ENCODE results near the gene CNTN5.
"Not testable (repeated sequence)": the region's sequence is repeated elsewhere in the genome, so short reads cannot be mapped to it uniquely, and the experiment has no call there.

The CNTN5 gene

DNA sequence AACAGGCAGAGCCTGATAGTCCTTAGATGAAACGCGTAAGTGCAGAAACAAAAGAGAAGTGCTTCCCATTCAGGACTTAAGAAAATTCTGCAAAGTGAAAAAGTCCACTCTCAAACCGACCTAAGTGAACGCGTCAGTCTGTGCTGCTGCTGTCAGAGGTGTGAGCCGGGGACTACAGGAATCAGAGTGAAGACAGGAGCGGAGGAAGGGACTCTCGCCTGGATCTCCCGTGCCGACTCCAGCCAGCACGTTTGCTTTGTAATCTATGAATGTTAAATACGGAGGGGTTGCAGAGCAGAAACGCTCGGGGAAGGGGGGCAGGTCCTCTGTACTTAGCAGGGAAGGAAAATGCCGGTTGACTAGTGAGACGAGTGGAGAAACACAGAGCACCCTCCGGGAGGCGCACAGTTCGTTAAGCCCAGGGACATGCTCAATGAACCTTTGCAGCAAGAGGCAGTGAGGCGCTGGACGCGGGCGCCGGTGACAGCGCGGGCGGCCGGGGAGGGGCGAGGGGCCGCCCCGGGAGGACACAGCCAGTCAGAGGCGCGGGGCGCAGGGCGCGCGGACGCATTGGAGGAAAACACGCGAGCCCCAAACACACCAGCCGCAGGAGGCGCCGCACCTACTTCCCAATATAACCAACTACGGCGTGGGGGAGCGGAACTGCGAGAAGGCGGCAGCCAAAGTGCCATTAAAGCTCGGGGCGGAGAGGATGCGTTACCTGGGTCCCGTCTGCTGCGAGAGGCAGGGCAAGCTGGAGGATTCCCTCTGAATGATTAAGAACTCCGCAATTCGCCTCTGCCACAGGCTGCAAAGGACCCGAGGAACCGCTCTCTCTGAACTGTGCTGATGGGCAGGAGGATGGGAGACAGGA lies at the start of gene CNTN5:
Gene CNTN5, plus strand, starts transcription at position 598 of the 874 bp plus-strand sequence.
- DNase-seq (ENCODE audit: low read depth): no peak

DNA sequence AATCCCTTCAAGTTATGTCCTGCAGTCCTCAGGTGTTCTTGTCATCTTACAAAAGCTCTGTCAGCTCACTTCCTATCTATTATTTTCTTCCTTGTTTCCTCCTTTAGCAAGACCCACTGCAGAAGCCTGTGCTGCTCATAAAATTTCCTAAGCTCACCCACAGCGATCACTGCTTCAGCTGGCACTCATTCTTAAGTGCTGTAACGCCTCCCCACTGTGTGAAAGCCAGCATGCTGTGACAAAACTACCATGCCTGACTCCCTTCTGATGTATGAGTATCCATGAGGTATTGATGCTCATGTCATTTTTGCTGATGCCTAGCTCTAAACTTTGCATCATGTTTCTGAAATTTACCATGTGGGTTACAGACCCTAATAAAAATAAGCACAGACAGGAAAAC lies 41.5 kb upstream of the CNTN5 start:
- no peak for DNase-seq (ENCODE audit: low read depth)

DNA sequence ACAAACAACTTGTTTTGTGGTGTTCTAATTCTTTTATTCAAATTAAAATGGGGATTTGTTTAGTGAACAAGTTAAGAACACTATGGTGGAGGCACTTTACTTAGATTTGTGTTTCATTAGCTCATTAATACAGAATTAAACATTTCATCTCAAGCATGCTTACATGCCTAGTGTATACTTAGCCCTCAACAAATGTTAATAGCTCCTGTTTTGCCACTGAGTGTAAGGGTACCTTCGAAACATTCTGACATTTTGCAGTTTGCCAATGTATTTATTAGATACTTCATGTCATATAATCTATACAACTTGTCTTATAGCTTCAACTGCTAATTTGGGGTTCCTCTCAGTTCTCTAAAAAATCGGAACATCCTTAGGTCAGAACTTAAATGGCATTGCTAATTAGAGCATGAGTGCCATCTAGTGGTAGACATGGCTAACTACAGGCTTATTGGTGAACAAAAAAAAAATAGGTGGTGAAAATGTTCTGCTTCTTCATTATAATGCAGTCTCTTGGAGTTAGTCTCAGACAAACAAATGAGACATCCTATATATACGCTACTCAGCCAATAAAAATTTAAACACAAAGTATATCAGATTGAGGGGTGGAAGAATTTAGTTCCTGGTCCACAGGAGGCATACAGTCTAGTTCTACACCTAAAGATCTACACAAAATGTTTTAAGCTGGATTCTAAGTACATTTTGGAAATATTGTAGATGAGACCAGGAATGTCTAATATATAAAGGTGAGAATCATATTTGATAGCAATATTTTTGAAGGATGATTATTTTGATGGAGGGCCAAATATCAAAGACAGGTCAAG lies 4.9 kb upstream of the CNTN5 start:
- no peak for DNase-seq (ENCODE audit: low read depth)

DNA sequence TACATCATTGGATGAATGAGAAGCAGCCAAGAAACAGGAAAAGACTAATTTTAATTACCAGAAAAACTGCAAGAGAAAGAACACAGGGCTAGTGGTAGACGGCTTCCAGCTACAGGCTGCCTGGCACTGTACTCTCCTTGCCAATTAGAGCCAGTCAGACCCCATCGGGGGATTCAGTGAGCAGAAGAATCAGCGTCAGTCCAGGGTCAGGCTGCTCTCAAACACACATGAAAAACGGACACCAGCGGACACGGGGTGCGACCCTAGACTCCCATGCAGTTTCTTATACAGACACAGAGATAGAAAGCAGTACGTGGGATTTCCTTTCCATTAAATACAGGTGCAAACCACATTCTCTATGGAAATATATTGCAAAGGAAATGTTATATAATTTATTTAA lies 1.1 kb upstream of the CNTN5 start:
- no peak for DNase-seq (ENCODE audit: low read depth)

DNA sequence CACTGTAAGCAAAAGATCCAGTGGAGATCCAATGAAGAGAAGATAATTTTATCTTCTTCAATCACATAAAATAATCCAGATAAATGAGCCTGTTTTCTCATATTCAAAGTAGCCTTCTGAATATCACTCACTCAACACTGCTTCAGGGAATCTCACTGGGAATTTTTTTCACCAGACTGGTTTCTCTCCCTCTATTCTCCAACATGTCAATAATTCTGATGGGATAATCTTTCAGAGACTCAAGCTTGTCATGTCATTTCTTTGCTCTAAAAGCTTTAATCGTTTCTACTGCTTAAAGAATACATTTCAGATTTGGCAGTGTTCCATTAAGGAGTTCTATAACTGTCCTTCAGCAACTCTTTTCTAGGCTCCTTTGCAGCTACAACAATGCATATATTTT lies 16.3 kb downstream of the CNTN5 start:
- DNase-seq (ENCODE audit: low read depth): no peak

DNA sequence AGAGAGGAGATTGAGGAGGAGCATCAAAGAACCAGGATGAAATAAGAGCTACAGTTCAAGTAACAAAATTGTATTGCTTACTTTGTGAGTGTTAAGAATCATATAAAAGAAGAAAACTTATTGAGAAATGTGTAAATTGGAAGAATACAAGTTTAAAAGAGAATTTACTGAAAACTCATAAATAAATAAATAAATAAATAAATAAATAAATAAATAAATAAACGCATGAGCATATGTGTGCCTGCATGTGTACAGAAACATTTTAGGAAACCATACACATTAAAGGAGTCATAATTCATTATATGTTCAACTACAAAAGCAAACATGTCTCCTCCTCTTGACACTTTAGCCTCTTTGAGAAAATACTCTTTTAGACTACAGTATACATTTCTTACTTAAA lies 42.6 kb downstream of the CNTN5 start:
- no peak for DNase-seq (ENCODE audit: low read depth)

DNA sequence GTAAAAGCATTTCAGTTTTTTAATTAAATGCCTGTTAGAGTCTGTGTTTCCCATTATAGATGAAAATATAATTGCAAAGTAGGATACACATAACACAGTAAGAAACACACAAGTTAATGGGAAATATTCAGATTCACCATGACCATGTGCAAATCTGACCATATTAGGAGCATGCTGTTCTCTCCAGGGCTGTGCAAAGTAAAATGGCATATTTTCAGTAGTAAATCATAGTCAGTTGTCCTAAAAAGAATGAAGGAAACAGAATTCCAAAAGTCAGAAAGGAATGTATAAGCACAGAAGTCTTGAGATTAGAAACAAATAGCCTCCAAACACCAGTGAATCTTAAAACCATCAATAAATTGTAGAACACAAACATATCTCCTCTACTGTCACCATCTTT lies 44.4 kb downstream of the CNTN5 start:
- no peak for DNase-seq (ENCODE audit: low read depth)

DNA sequence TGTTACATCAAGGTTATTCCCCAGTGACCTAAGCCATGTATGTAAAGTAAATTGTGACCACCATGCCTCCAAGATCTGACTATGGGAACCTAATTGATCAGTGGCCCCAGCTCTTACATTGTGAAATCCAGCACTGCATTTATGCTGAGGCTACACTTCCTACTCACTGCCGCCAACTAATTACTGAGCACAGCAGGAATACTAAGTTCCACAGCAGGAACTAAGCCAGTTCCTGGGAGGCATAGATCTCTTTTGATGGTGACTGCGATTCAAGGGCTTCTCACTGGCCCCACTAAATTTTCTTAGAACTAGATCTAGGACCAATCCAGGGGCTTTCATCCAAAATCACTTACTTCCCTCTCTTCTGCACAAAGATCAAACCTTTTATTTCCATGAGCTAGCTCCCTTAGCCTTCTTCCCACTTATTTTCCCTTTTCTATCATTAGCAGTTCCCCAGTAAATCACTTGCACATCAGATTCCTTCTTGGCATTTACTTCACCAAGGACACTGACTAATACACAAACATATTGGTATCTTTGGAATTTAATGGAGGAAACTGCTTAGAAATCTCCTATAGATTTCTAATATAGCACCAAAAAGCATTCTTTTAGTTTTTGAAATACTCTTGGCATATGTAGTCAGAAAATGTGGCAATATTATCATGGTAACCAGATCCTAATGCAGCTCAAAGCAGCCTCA lies 46.0 kb downstream of the CNTN5 start:
- DNase-seq (ENCODE audit: low read depth): no peak

DNA sequence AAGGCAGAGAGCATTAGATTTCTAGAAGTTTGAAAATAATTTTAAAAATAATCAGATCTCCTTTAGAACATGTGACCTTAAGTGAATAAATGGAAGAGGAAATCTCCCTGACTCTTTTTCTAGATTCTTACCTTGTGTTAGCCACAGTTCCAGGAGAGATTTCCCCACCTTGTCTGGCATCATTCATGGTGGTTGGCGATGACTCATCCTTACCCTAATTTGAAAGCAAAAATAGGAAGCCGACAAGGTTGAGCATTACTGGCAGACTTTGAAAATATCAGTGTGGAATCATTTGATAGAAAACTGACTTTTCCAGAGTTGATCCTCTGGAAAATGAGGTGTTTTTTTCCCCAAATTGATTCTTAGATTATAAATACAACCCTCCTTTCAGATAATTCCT lies 48.1 kb downstream of the CNTN5 start:
- no peak for DNase-seq (ENCODE audit: low read depth)

DNA sequence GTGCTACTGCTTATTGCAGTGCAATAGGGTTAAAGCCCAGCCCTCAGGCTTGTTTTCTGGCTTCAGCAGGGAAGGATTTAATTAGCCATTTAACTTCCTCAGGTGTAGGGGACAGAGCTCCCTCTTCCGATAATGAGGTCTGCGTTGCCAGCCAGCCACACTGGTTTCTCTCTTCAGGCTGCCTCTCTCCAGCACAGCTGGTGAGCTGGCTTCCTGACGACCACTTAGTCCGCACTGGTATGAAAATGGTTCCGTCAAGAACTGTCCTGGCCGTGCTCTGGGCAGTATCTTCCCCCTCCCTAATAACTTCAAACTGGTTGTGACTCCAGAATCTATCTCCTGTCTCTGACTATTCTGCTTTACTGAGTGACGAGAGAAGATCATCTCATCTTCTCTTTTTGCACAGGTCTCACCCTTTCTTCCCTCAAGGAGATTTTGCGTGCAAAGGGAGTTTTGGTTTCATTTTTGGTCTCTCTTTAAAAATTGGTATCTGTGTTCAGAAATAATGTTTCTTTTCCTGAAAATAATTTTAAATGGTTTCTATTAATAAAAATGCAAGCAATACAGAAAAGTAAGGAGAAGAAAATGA lies 49.2 kb downstream of the CNTN5 start:
- DNase-seq (ENCODE audit: low read depth): no peak

DNA sequence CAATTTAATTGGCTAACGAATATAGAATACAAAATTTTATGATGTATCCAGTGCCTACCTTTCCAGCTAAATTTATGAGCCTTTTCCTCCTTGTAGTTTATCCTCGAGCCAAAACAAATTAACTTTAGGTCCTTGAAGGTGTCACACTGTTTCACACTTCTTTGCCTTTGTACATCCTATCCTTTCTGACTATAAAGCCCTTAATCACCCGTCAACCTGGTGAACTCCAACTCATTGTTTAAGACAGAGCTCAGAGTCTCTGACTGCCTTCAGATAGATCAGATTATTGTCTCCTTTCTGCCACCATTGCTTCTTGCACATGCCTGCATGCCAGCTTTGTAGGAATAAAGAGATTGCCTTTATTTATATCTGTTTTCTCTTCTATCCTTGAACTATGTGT lies 58.8 kb downstream of the CNTN5 start:
- DNase-seq (ENCODE audit: low read depth): no peak

DNA sequence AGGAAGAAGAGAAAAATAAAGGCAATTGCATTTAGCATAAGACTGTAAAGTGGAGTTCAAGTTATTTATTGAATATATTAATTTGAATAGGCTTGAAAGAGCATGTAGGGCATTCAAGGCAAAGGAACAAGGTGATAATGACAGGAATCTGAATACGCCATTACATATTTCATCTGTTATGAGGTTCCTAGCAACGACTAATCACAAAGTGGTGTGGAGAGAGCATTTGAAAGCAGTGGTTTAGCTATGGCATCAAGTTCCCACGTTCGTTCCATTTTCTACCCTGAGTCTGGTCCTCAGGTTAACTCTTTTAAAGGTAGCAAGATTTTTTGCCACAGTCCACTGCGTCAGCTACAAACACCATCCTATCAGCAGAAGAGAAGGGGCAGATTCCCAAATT lies 59.4 kb downstream of the CNTN5 start:
- no peak for DNase-seq (ENCODE audit: low read depth)

DNA sequence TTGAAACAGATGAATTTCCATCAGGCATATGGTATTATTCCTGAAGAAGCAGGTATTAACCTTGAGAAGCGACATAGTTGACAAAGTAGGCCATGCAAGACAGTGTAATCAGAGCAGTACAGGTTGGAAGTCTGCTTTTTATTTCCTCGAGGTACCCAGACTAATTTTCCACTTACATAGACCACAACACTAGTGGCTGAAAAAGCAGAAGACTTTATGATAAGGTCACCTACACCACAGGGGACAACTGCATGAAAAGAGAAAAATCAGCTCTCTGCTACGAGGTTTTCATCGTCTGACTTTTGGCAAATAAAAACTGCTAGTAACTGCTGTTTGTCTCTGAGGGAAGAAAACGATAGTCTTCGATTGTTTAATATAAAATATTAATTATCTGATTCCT lies 77.5 kb downstream of the CNTN5 start:
- DNase-seq (ENCODE audit: low read depth): no peak

DNA sequence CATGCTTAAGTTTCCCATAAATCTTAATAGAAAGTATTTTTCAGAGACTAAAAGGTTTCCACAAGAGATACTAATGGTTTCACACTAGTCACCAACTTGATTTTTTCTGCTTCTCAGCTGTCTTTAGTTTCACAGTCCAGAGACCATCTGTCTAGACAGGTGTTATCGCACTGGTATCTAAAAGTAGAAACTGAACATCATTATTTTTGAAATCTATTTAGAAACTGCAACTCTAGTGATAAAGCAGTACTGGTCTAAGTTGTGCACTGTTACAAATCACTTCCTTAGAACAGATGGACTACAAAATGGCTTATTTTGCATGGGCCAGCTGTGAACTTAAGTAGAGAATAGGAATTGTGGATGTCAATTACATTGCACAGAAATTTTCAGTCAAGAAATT lies 78.0 kb downstream of the CNTN5 start:
- DNase-seq (ENCODE audit: low read depth): no peak

DNA sequence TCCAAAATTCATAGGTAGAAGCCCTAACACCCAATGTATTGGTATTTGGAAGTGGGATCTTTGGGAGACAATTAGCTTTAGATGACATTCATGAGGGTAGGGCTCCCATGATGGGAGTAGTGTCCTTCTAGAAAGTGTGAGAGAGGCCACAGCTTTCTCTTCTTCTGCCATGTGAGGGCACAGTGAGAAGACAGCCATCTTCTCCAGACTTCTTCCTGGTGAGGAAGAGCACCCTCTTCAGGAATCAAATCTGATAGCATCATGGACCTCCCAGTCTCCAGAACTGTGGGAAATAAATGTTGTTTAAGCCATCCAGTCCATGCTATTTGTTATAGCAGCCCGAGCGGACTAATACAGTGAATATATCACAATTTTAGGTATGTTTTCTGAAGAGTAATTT lies 96.9 kb downstream of the CNTN5 start:
- DNase-seq (ENCODE audit: low read depth): no peak

DNA sequence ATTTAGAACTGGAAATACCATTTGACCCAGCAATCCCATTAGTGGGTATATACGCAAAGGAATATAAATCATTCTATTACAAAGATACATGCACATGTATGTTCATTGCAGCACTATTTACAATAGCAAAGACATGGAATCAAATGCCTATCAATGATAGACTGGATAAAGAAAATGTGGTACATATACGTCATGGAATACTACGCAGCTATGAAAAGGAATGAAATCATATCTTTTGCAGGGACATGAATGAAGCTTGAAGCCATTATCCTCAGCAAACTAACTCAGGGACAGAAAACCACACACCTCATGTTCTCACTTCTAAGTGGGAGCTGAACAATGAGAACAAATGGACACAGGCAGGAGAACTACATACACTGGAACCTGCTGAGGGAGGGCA lies 113.1 kb downstream of the CNTN5 start:
- DNase-seq (ENCODE audit: low read depth): not testable (repeated sequence)

DNA sequence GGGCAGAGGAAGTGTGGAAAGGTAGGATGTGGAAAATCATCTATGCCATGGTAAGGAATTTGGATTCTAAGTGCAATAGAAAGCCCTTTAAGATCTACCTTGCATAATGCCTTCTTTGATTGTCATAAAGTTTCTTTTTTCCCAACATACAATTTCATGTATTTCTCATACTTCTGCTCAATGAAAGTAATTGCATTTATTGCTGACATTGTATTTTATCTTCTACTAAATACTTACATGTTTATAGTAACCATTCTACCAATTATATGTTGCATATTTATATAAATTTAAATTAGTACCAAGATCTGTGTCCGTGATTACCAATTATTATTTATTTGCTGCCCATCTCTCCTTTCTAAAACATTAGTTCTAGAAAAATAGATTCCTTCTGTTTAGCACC lies 114.8 kb downstream of the CNTN5 start:
- DNase-seq (ENCODE audit: low read depth): no peak

DNA sequence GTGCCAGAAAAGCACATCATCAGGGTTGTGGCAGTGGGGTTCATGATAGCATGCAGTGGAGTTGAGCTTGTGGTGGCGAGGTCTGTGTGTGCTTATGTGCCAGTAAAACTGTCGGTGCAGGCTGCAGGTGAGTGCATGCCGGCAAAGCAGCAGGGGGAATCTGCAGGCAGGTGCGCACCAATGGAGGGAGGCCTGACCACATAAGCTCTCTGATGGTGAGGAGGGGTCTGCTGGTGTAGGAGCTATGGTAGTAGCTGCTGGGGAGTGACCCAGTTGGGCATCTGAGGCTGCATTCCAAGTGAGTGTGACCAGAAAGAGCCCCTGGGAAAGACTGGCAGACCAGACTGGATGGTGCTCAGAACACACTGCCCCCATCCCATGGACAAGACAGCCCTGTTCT lies 121.5 kb downstream of the CNTN5 start:
- no peak for DNase-seq (ENCODE audit: low read depth)

DNA sequence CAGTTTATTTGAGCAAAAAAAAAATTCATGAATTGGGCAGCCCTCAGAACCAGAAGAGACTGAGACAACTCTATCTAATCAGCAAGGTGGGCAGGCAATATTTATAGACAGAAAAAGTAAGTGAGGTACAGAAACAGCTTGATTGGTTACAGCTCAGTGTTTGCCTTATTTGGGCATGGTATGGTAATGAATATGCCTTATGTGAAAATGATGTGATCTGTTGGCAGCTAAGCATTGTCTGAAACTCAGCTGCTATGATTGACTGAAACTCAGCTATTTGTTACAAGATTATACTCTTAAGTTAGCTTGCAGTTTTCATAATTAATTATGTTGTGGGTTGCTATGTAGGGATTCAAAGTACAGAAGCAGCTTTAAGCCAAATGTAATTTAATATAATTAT lies 127.6 kb downstream of the CNTN5 start:
- no peak for DNase-seq (ENCODE audit: low read depth)

DNA sequence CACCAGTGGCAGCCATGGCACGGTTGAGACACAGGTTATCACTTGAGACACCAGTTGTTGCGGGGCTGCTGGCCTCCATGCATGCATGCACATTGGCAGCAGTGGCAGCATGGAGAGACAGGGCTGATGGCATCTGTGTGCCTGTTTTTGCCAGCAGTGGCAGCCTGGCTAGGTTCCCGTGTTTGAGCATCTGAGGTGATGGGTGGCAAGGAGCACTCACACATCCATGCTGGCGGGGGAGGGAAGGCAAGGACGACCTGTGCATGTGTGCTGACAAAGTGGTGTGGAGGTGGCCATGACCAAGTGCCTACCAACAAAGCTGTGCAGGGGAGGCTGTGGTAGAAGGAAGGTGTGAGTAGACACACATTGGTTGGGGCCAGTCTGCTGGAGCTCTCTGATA lies 133.5 kb downstream of the CNTN5 start:
- no peak for DNase-seq (ENCODE audit: low read depth)

DNA sequence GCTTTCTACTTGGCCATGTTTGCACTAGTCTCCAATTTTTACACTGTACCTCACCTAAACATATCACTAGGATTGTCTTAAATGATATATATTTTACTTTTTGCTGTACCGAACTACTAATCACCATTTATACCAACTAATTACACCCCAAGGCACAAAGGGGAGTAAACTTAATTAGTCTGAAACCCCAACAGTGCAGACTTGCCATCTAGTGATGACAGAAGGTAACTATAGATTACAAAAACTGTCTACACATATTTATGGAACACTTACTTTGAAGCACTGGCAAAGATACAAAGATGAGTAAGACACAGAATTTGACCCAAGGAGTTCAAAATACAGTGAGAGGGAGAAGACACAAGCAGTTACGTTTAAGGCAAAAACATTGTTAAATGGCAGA lies 139.7 kb downstream of the CNTN5 start:
- DNase-seq (ENCODE audit: low read depth): no peak

DNA sequence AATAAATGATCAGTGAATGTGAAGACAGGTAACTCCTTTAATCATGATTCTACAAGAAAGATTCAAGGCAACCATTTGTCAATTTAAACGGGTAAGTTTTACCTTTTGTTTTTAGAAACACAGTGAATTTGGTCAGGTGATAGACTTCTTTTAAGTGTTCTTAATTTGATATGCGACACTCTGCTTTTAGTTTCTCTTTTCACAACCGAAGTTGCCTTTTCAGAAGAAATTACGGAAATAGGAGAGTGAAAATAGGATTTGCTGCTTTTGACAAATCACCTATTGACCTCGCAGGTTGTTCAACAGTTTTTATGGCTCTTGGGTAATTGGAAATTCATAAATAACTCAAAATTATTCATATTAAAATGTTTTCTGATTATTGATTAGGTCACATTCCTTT lies 142.1 kb downstream of the CNTN5 start:
- DNase-seq (ENCODE audit: low read depth): no peak

All from stimulated activated CD8-positive, alpha-beta memory T cell treated with anti-CD3 and anti-CD28 coated beads, Interleukin-12 subunit alpha, Interleukin-12 subunit beta, amount 100 ng/mL, for 1 hour (primary cell).